ENCODE results near the gene POU2F2. TPM values are rescaled to one million over a fixed set of nuclear protein-coding genes. Genes with fewer than 3 reads are reported as not detected.

POU2F2 gene
- total RNA-seq, 4 donors from 2014 or later: 0.93 to 1.8 (median 1.5) TPM

Small RNA genes within 50 kb of the gene (small RNA-seq; reads per million reads assigned to genes)
- 0 reads per million in 4 donors for gene MIR4323

Other genes starting within 250 kb of the POU2F2 start
- gene ARHGEF1, start 249.3 kb downstream of the POU2F2 start, total RNA-seq: 10 to 100 TPM; 40.4 to 58.3 (median 51.4) TPM
- not detected for gene ERFL, start 204.0 kb downstream of the POU2F2 start, total RNA-seq
- gene RABAC1, start 173.1 kb downstream of the POU2F2 start, total RNA-seq: 100 to 1,000 TPM; 150 to 215 (median 201) TPM
- 1 to 10 TPM in 2 of 4 donors, under 1 TPM in 1, not detected in 1; 0.81 to 2.6 (median 1.1) TPM for gene ATP1A3, start 138.2 kb downstream of the POU2F2 start, total RNA-seq
- gene GRIK5, start 62.2 kb downstream of the POU2F2 start, total RNA-seq: 10 to 100 TPM in 3 of 4 donors, 1 to 10 TPM in 1; 7.0 to 23.4 (median 12.3) TPM
- gene ZNF574, start 56.3 kb downstream of the POU2F2 start, total RNA-seq: 10 to 100 TPM; 14.4 to 25.3 (median 17.1) TPM
- gene DEDD2, start 85.2 kb upstream of the POU2F2 start, total RNA-seq: 10 to 100 TPM; 31.1 to 39.3 (median 33.4) TPM
- 10 to 100 TPM in 1 of 4 donors, 1 to 10 TPM in 3; 4.6 to 10.4 (median 7.8) TPM for gene ZNF526, start 87.9 kb upstream of the POU2F2 start, total RNA-seq
- gene GSK3A, start 110.2 kb upstream of the POU2F2 start, total RNA-seq: 10 to 100 TPM; 30.8 to 51.0 (median 35.1) TPM
- 10 to 100 TPM; 28.4 to 46.4 (median 39.9) TPM for gene ERF, start 122.7 kb upstream of the POU2F2 start, total RNA-seq
- 10 to 100 TPM; 31.4 to 69.4 (median 49.0) TPM for gene CIC, start 136.8 kb upstream of the POU2F2 start, total RNA-seq
- gene PRR19, start 169.7 kb upstream of the POU2F2 start, total RNA-seq: under 1 TPM in 1 of 4 donors, not detected in 3; 0.93 TPM
- 10 to 100 TPM in 1 of 4 donors, 1 to 10 TPM in 2, under 1 TPM in 1; 0.93 to 13.6 (median 5.8) TPM for gene PAFAH1B3, start 170.2 kb upstream of the POU2F2 start, total RNA-seq
- gene TMEM145, start 180.9 kb upstream of the POU2F2 start, total RNA-seq: under 1 TPM in 1 of 4 donors, not detected in 3; 0.27 TPM
- 10 to 100 TPM; 13.9 to 44.4 (median 18.1) TPM for gene MEGF8, start 193.2 kb upstream of the POU2F2 start, total RNA-seq